HCT116 (cell line): ENCODE data around the gene ALAD. TPM values are rescaled to one million over a fixed set of nuclear protein-coding genes. Genes with fewer than 3 reads are reported as not detected.

ENCODE experiments used
- ATAC-seq: fragments of 200-7000 bp; cut with Tn5 transposase; 2 replicates; pipeline ENCODE4 v1.9.1; 2020; ENCODE audit warnings: mild to moderate bottlenecking, moderate library complexity
- BruUV-seq: library from RNA; stranded (reverse); fragments of 400-500 nt; replicated peaks from 2 replicates; lab custom pipeline; 2021; lab: Mats Ljungman, UMichigan
- CTCF ChIA-PET: fragments of 300-600 bp; sonication (Branson Sonifier 250); formaldehyde crosslinking; loops from one replicate; lab custom pipeline; 2021; ENCODE audit warnings: antibody characterized with exemption; lab: Charles Lee
- POLR2A ChIA-PET: fragments of 300-600, 350-600 bp; sonication (Branson Sonifier 250); formaldehyde crosslinking; loops from one replicate; lab custom pipeline; 2021; ENCODE audit warnings: antibody characterized with exemption; lab: Charles Lee
- RAD21 ChIA-PET, 2 experiments: fragments of 300-600 bp; sonication (Branson Sonifier 250); formaldehyde crosslinking; loops; one replicate each; lab custom pipeline; 2023; ENCODE audit warnings: low total read pairs in 2 of 2; ENCODE audit not compliant: uncharacterized antibody in 2 of 2, unreplicated experiment in 2 of 2, low non-redundant PET in 1 of 2; lab: Charles Lee
- DNase-seq: peaks from one replicate; pipeline ENCODE4 v3.0.0-alpha.2; 2010; ENCODE audit warnings: low read depth, low spot score
- H2AFZ ChIP-seq: fragments of 200-600 bp; shearing (Covaris generic), sonication (generic); 2 replicates; pipeline ENCODE4 v1.6.1; 2017; ENCODE audit warnings: low read depth, mixed run types, mixed read lengths, antibody characterized with exemption, low read length; ENCODE audit not compliant: poor library complexity, severe bottlenecking
- H3K27ac ChIP-seq: 2 replicates; pipeline ENCODE4 v1.5.1; 2012; ENCODE audit warnings: low read depth, low read length
- H3K27me3 ChIP-seq: fragments of 200-600 bp; sonication (generic); 2 replicates; pipeline ENCODE4 v1.6.1; 2016; ENCODE audit warnings: mixed run types, low read length, mixed read lengths; ENCODE audit not compliant: insufficient read depth
- H3K36me3 ChIP-seq, 2 experiments: fragments of 200-500 bp in 1 of 2; fragments of 200-600 bp in 1 of 2; sonication (Bioruptor generic) in 1 of 2; sonication (generic) in 1 of 2; 2 replicates each; pipeline versions ENCODE4 v1.5.1 to v1.6.1; 2014 to 2016; ENCODE audit warnings: low read length in 2 of 2, inconsistent platforms in 1 of 2, mixed read lengths in 1 of 2, mixed run types in 1 of 2; ENCODE audit not compliant: insufficient read depth in 2 of 2, control insufficient read depth in 1 of 2
- H3K4me1 ChIP-seq, 2 experiments: fragments of 200-600 bp in 1 of 2; sonication (generic) in 1 of 2; 2 replicates each; pipeline versions ENCODE4 v1.5.1 to v1.6.1; 2012 to 2017; ENCODE audit warnings: low read length in 2 of 2, inconsistent platforms in 1 of 2, mild to moderate bottlenecking in 1 of 2, mixed read lengths in 1 of 2, mixed run types in 1 of 2, moderate library complexity in 1 of 2; ENCODE audit not compliant: insufficient read depth in 2 of 2, control insufficient read depth in 1 of 2
- H3K4me2 ChIP-seq: fragments of 200-600 bp; sonication (generic); 2 replicates; pipeline ENCODE4 v1.6.1; 2017; ENCODE audit warnings: mixed run types, low read length, mixed read lengths
- H3K4me3 ChIP-seq, 2 experiments: fragments of 200-600 bp in 1 of 2; sonication (generic) in 1 of 2; replicated peaks in 1 of 2; 2 replicates each; pipeline ENCODE4 v1.5.1; 2011 to 2016; ENCODE audit warnings: low read length in 2 of 2, control low read depth in 1 of 2, low read depth in 1 of 2, mild to moderate bottlenecking in 1 of 2, mixed read lengths in 1 of 2, mixed run types in 1 of 2
- H3K79me2 ChIP-seq: fragments of 200-600 bp; sonication (generic); 2 replicates; pipeline ENCODE4 v1.6.1; 2017; ENCODE audit warnings: mild to moderate bottlenecking, mixed run types, low read length, moderate library complexity, mixed read lengths; ENCODE audit not compliant: insufficient read depth
- H3K9ac ChIP-seq: fragments of 200-600 bp; sonication (generic); 2 replicates; pipeline ENCODE4 v1.6.1; 2016; ENCODE audit warnings: low read length, mixed read lengths
- H3K9me2 ChIP-seq: fragments of 200-600 bp; sonication (generic), shearing (Covaris generic); 2 replicates; pipeline ENCODE4 v1.6.1; 2017; ENCODE audit warnings: mixed run types, mild to moderate bottlenecking, moderate library complexity; ENCODE audit not compliant: insufficient read depth
- H3K9me3 ChIP-seq, 2 experiments: fragments of 200-500 bp in 1 of 2; fragments of 200-600 bp in 1 of 2; sonication (Bioruptor generic) in 1 of 2; sonication (generic) in 1 of 2; 2 replicates each; pipeline ENCODE4 v1.6.1; 2014 to 2017; ENCODE audit warnings: low read length in 2 of 2, mixed read lengths in 2 of 2, inconsistent platforms in 1 of 2, low read depth in 1 of 2, mild to moderate bottlenecking in 1 of 2, mixed run types in 1 of 2, moderate library complexity in 1 of 2; ENCODE audit not compliant: control insufficient read depth in 1 of 2, insufficient read depth in 1 of 2
- H4K20me1 ChIP-seq: fragments of 200-600 bp; sonication (generic), shearing (Covaris generic); 2 replicates; pipeline ENCODE4 v1.6.1; 2017; ENCODE audit warnings: mixed run types, mild to moderate bottlenecking, moderate library complexity; ENCODE audit not compliant: insufficient read depth
- CBX3 ChIP-seq: IDR thresholded peaks from 2 replicates; pipeline ENCODE4 v1.6.1; 2012; ENCODE audit warnings: low read depth
- CEBPB ChIP-seq: IDR thresholded peaks from 2 replicates; pipeline ENCODE4 v1.6.1; 2012; ENCODE audit warnings: low read depth
- EGR1 ChIP-seq: IDR thresholded peaks from 2 replicates; pipeline ENCODE4 v1.6.1; 2012; ENCODE audit warnings: low read depth
- FOSL1 ChIP-seq: IDR thresholded peaks from 2 replicates; pipeline ENCODE4 v1.6.1; 2012; ENCODE audit warnings: low read depth
- JUND ChIP-seq: IDR thresholded peaks from 2 replicates; pipeline ENCODE4 v1.6.1; 2012
- RAD21 ChIP-seq: IDR thresholded peaks from 2 replicates; pipeline ENCODE4 v1.6.1; 2012; ENCODE audit warnings: low read depth, mild to moderate bottlenecking
- SIN3A ChIP-seq: IDR thresholded peaks from 2 replicates; pipeline ENCODE4 v1.6.1; 2012; ENCODE audit warnings: low read depth
- SP1 ChIP-seq: IDR thresholded peaks from 2 replicates; pipeline ENCODE4 v1.6.1; 2012; ENCODE audit warnings: low read depth
- intact Hi-C: fragments of 100-400 bp; cut with micrococcal nuclease; formaldehyde crosslinking; loops from 2 replicates; pipeline ENCODE4 v1.10.0; 2022
- total RNA-seq: library from RNA; stranded (reverse); gene quantifications from one replicate; pipeline ENCODE4 v1.2.1, GENCODE V29; 2021; ENCODE audit not compliant: unreplicated experiment
- TF ChIP-seq, protein P1 (sequence below): IDR thresholded peaks from 2 replicates; pipeline ENCODE4 v1.6.1; 2011; ENCODE audit warnings: mild to moderate bottlenecking, low read length, moderate library complexity; ENCODE audit not compliant: insufficient replicate concordance; ENCODE audit errors: extremely low read depth
- TF ChIP-seq, protein P2 (sequence below): IDR thresholded peaks from 2 replicates; pipeline ENCODE4 v1.6.1; 2012; ENCODE audit warnings: low read depth
- TF ChIP-seq, protein P3 (sequence below): IDR thresholded peaks from 2 replicates; pipeline ENCODE4 v1.6.1; 2012
- TF ChIP-seq, protein P4 (sequence below), 3 experiments: fragments of 200-600 bp in 1 of 3; sonication (generic) in 1 of 3; IDR thresholded peaks in 2 of 3; conservative IDR thresholded peaks in 1 of 3; 2 replicates each; pipeline ENCODE4 v1.5.1; 2012 to 2017; ENCODE audit warnings: low read depth in 2 of 3, low read length in 2 of 3, antibody characterized with exemption in 1 of 3, borderline replicate concordance in 1 of 3, control low read depth in 1 of 3, mild to moderate bottlenecking in 1 of 3, mixed read lengths in 1 of 3, mixed run types in 1 of 3, moderate library complexity in 1 of 3; ENCODE audit not compliant: insufficient read depth in 1 of 3

ALAD gene
- total RNA-seq, 1 experiment from 2014 or later: 14.0 TPM

DNA sequence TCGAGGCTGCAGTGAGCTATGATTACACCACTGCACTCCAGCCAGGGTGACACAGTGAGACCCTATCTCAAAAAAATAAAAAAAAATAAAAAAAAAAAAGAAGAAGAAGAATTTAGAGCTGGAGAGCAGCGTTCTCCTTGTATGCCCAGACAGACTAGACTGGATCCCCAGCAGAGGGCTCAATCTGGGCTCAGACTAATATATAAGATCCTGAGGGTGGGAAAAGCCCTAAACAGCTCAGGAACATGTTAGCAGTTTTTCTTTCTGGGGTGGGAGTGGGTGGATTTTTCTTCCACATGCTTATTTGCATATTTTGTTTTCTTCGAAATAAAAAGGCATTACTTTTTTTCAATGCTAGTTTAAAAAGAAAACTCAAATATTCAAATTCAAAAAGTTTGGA is 52.6 kb downstream of the ALAD start:
- H3K9me3 ChIP-seq: no peaks in the 10 kb centered on the region
- H3K4me2 ChIP-seq: no peak overlapping the region
- DNase-seq (no peak), ATAC-seq (no peak)
- H3K79me2 ChIP-seq: peaks cover 22% of the 10 kb centered on the region
- peak overlapping the region; percentile 99 for H2AFZ ChIP-seq
- ChIA-PET RAD21 (no interaction called here), POLR2A (interaction anchor here (1.0 kb wide), 1 partner anchor 62 kb away, joined by 3 read pairs; the partner anchor contains the start of genes C9orf43 and POLE3), CTCF (no interaction called here)
- no peaks in the 10 kb centered on the region for H3K9me2 ChIP-seq
- TF ChIP-seq EGR1 (no peak), RAD21 (no peak), SP1 (no peak)
- TF ChIP-seq, protein P1, sequence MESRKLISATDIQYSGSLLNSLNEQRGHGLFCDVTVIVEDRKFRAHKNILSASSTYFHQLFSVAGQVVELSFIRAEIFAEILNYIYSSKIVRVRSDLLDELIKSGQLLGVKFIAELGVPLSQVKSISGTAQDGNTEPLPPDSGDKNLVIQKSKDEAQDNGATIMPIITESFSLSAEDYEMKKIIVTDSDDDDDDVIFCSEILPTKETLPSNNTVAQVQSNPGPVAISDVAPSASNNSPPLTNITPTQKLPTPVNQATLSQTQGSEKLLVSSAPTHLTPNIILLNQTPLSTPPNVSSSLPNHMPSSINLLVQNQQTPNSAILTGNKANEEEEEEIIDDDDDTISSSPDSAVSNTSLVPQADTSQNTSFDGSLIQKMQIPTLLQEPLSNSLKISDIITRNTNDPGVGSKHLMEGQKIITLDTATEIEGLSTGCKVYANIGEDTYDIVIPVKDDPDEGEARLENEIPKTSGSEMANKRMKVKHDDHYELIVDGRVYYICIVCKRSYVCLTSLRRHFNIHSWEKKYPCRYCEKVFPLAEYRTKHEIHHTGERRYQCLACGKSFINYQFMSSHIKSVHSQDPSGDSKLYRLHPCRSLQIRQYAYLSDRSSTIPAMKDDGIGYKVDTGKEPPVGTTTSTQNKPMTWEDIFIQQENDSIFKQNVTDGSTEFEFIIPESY: no peak
- H3K36me3 ChIP-seq: no peaks in the 10 kb centered on the region
- H3K27ac ChIP-seq: no peak overlapping the region
- intact Hi-C loops: no loop called here
- no TSS peak for BruUV-seq
- H4K20me1 ChIP-seq: no peaks in the 10 kb centered on the region
- H3K4me1 ChIP-seq: peaks cover 3 to 34% of the 10 kb centered on the region in 2 experiments; a peak in 3 of 4 replicates
- no peaks in the 10 kb centered on the region for H3K27me3 ChIP-seq
- H3K4me3 ChIP-seq: no peak overlapping the region
- H3K9ac ChIP-seq: no peak overlapping the region

DNA sequence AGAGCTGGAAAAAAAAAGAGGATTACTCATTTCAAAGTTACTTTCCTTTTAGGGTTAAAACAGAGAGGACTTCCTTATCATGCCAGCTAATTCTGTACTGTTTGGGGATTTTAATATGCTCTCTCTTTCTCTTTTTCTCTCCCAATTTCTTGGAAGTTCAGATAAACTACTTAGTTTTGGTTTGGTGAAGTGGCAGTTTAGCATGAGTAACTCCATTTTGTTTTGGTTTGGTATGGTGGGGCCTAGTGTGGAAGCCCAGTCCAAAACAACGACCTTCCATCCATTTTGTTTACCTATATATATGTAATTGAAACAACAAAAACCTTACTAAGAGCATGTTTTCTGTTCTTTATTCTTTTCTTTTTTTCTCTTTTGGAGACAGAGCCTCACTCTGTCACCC is 55.4 kb downstream of the ALAD start:
- ChIA-PET RAD21 (no interaction called here), CTCF (no interaction called here), POLR2A (interaction anchor here (1.1 kb wide), 1 partner anchor 31 kb away, joined by 4 read pairs; the partner anchor contains the start of gene HDHD3)
- TF ChIP-seq SIN3A (no peak), CEBPB (no peak), JUND (no peak), SP1 (no peak), CBX3 (no peak), FOSL1 (no peak)
- TF ChIP-seq, protein P2, sequence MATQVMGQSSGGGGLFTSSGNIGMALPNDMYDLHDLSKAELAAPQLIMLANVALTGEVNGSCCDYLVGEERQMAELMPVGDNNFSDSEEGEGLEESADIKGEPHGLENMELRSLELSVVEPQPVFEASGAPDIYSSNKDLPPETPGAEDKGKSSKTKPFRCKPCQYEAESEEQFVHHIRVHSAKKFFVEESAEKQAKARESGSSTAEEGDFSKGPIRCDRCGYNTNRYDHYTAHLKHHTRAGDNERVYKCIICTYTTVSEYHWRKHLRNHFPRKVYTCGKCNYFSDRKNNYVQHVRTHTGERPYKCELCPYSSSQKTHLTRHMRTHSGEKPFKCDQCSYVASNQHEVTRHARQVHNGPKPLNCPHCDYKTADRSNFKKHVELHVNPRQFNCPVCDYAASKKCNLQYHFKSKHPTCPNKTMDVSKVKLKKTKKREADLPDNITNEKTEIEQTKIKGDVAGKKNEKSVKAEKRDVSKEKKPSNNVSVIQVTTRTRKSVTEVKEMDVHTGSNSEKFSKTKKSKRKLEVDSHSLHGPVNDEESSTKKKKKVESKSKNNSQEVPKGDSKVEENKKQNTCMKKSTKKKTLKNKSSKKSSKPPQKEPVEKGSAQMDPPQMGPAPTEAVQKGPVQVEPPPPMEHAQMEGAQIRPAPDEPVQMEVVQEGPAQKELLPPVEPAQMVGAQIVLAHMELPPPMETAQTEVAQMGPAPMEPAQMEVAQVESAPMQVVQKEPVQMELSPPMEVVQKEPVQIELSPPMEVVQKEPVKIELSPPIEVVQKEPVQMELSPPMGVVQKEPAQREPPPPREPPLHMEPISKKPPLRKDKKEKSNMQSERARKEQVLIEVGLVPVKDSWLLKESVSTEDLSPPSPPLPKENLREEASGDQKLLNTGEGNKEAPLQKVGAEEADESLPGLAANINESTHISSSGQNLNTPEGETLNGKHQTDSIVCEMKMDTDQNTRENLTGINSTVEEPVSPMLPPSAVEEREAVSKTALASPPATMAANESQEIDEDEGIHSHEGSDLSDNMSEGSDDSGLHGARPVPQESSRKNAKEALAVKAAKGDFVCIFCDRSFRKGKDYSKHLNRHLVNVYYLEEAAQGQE: no peak
- TF ChIP-seq, protein P3, sequence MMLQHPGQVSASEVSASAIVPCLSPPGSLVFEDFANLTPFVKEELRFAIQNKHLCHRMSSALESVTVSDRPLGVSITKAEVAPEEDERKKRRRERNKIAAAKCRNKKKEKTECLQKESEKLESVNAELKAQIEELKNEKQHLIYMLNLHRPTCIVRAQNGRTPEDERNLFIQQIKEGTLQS: no peak
- TF ChIP-seq, protein P4, sequence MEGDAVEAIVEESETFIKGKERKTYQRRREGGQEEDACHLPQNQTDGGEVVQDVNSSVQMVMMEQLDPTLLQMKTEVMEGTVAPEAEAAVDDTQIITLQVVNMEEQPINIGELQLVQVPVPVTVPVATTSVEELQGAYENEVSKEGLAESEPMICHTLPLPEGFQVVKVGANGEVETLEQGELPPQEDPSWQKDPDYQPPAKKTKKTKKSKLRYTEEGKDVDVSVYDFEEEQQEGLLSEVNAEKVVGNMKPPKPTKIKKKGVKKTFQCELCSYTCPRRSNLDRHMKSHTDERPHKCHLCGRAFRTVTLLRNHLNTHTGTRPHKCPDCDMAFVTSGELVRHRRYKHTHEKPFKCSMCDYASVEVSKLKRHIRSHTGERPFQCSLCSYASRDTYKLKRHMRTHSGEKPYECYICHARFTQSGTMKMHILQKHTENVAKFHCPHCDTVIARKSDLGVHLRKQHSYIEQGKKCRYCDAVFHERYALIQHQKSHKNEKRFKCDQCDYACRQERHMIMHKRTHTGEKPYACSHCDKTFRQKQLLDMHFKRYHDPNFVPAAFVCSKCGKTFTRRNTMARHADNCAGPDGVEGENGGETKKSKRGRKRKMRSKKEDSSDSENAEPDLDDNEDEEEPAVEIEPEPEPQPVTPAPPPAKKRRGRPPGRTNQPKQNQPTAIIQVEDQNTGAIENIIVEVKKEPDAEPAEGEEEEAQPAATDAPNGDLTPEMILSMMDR (IDR thresholded peaks at IDR 0.05 in 2 of 3, conservative IDR thresholded peaks at IDR 0.05 in 1 of 3; ENCODE audit: borderline replicate concordance in 1 of 3, insufficient read depth in 1 of 3, low read depth in 2 of 3, low read length in 2 of 3): no peak
- intact Hi-C loops: no loop called here
- no peaks in the 10 kb centered on the region for H3K9me3 ChIP-seq
- ATAC-seq: no peak
- H3K27ac ChIP-seq: no peak overlapping the region
- no peaks in the 10 kb centered on the region for H3K9me2 ChIP-seq
- H3K79me2 ChIP-seq: peaks cover 8% of the 10 kb centered on the region; the same call in 1 of the 2 replicates
- H2AFZ ChIP-seq: no peak overlapping the region
- no peak for DNase-seq
- peaks cover 14 to 30% of the 10 kb centered on the region in 2 experiments for H3K4me1 ChIP-seq
- H4K20me1 ChIP-seq: no peaks in the 10 kb centered on the region
- no peak overlapping the region for H3K9ac ChIP-seq
- H3K36me3 ChIP-seq: no peaks in the 10 kb centered on the region
- no peak overlapping the region for H3K4me2 ChIP-seq
- H3K4me3 ChIP-seq: no peak overlapping the region
- no TSS peak for BruUV-seq
- H3K27me3 ChIP-seq: no peaks in the 10 kb centered on the region
